HepG2 (cell line): Measurements from ENCODE around the gene GNG7. TPM values are rescaled to one million over a fixed set of nuclear protein-coding genes. Genes with fewer than 3 reads are reported as not detected.

Experiments
- ATF4 ChIP-seq, 2 experiments: fragments of 450-650 bp in 1 of 2; sonication (generic) in 1 of 2; formaldehyde crosslinking; IDR thresholded peaks; 2 replicates each; pipeline versions ENCODE4 v1.5.0 to v1.8.0; 2020 to 2022; ENCODE audit warnings: mild to moderate bottlenecking in 1 of 2, missing genetic modification reagents in 1 of 2
- MATR3 ChIP-seq: sonication (generic); formaldehyde crosslinking; IDR thresholded peaks from 2 replicates; pipeline ENCODE4 v1.4.0; 2020; ENCODE audit warnings: missing genetic modification reagents
- MAX ChIP-seq: IDR thresholded peaks from 2 replicates; pipeline ENCODE4 v1.6.1; 2012; ENCODE audit warnings: inconsistent platforms
- MLX ChIP-seq: IDR thresholded peaks from 2 replicates; pipeline ENCODE4 v1.6.1; 2016
- NCOA1 ChIP-seq: sonication (generic); formaldehyde crosslinking; IDR thresholded peaks from 2 replicates; pipeline ENCODE4 v1.9.0; 2021; ENCODE audit warnings: missing genetic modification reagents
- NFAT5 ChIP-seq: sonication (generic); formaldehyde crosslinking; IDR thresholded peaks from 2 replicates; pipeline ENCODE4 v1.4.0; 2020; ENCODE audit warnings: missing genetic modification reagents
- ONECUT2 ChIP-seq: sonication (generic); formaldehyde crosslinking; IDR thresholded peaks from 2 replicates; pipeline ENCODE4 v1.4.0; 2020; ENCODE audit warnings: missing genetic modification reagents
- PRDM10 ChIP-seq: sonication (generic); formaldehyde crosslinking; IDR thresholded peaks from 2 replicates; pipeline ENCODE4 v1.4.0; 2020; ENCODE audit warnings: low read depth, missing genetic modification reagents
- RFXAP ChIP-seq: sonication (generic); formaldehyde crosslinking; IDR thresholded peaks from 2 replicates; pipeline ENCODE4 v1.4.0; 2020; ENCODE audit warnings: missing genetic modification reagents, borderline replicate concordance
- RXRA ChIP-seq: sonication (generic); formaldehyde crosslinking; IDR thresholded peaks from 2 replicates; pipeline ENCODE4 v1.5.1; 2020; ENCODE audit warnings: missing genetic modification reagents
- TAF1 ChIP-seq: sonication (generic); formaldehyde crosslinking; IDR thresholded peaks from 2 replicates; pipeline ENCODE4 v1.4.0; 2020; ENCODE audit warnings: missing genetic modification reagents
- ZNF251 ChIP-seq: sonication (generic); formaldehyde crosslinking; IDR thresholded peaks from 2 replicates; pipeline ENCODE4 v1.9.0; 2021; ENCODE audit warnings: mild to moderate bottlenecking, missing genetic modification reagents
- ZNF547 ChIP-seq: sonication (generic); formaldehyde crosslinking; IDR thresholded peaks from 2 replicates; pipeline ENCODE4 v1.5.1; 2020; ENCODE audit warnings: mild to moderate bottlenecking, missing genetic modification reagents
- ZNF564 ChIP-seq: sonication (generic); formaldehyde crosslinking; IDR thresholded peaks from 2 replicates; pipeline ENCODE4 v1.8.1; 2023; ENCODE audit warnings: mild to moderate bottlenecking, missing genetic modification reagents
- ZNF607 ChIP-seq: sonication (generic); formaldehyde crosslinking; IDR thresholded peaks from 2 replicates; pipeline ENCODE4 v1.5.1; 2020; ENCODE audit warnings: missing genetic modification reagents, mild to moderate bottlenecking, borderline replicate concordance
- ZNF724P ChIP-seq: sonication (generic); formaldehyde crosslinking; IDR thresholded peaks from 2 replicates; pipeline ENCODE4 v1.8.0; 2022; ENCODE audit warnings: missing genetic modification reagents, borderline replicate concordance
- ZNF746 ChIP-seq: sonication (generic); formaldehyde crosslinking; IDR thresholded peaks from 2 replicates; pipeline ENCODE4 v1.8.0; 2022; ENCODE audit warnings: mild to moderate bottlenecking, missing genetic modification reagents
- ZNF776 ChIP-seq: sonication (generic); formaldehyde crosslinking; IDR thresholded peaks from 2 replicates; pipeline ENCODE4 v1.4.0; 2020; ENCODE audit warnings: mild to moderate bottlenecking, missing genetic modification reagents
- ZNF816 ChIP-seq: sonication (generic); formaldehyde crosslinking; IDR thresholded peaks from 2 replicates; pipeline ENCODE4 v1.8.0; 2022; ENCODE audit warnings: missing genetic modification reagents, mild to moderate bottlenecking, borderline replicate concordance
- polyA plus RNA-seq, 8 experiments: library from polyadenylated mRNA; depleted of rRNA in 3 of 8; stranded (reverse) in 7 of 8; unstranded in 1 of 8; fragments of >200 nt; fragmentation: Illumina TruSeq in 4 of 8; extraction: Trizol in 4 of 8; gene quantifications; 2 replicates each; pipeline versions ENCODE4 v1.2.1 to v1.2.3, GENCODE V29; 2011 to 2016; ENCODE audit warnings: low read depth in 4 of 8, missing spikeins in 1 of 8, mixed read lengths in 1 of 8; ENCODE audit not compliant: insufficient read depth in 1 of 8
- total RNA-seq, 5 experiments: library from RNA; depleted of rRNA; stranded (reverse); fragments of >200 nt; fragmentation: Illumina TruSeq; extraction: Trizol; gene quantifications; 2 replicates each; pipeline ENCODE4 v1.2.3, GENCODE V29; 2016; ENCODE audit warnings: low read depth in 1 of 5

GNG7 gene
- total and polyA plus RNA-seq, 2 of the 13 experiments (the other 11 are each of a cell fraction or from before 2014, with no cell fraction given): 1.4 to 3.3 TPM

- no peak for TF ChIP-seq ZNF776 (CRISPR knock-in tag)
- TF ChIP-seq ATF4 (CRISPR knock-in tag; IDR thresholded peaks at IDR 0.05): no peak
- no peak for TF ChIP-seq MLX
- no peak for TF ChIP-seq MATR3 (CRISPR knock-in tag)
- no peak for TF ChIP-seq ZNF251 (CRISPR knock-in tag)
- TF ChIP-seq ONECUT2: no peak
- TF ChIP-seq PRDM10 (CRISPR knock-in tag): no peak
- 0 out of 2 replicates have a peak, but pooled peaks have one; percentile 12 for TF ChIP-seq ZNF564
- no peak for TF ChIP-seq NFAT5 (CRISPR knock-in tag)
- TF ChIP-seq TAF1 (CRISPR knock-in tag): no peak
- no peak for TF ChIP-seq RFXAP
- peak; percentile 54; the same call in 1 of the 2 replicates for TF ChIP-seq MAX
- TF ChIP-seq ZNF607: no peak
- peak; percentile 17; the same call in 1 of the 2 replicates for TF ChIP-seq RXRA (CRISPR knock-in tag)
- no peak; the same call in 1 of the 2 replicates for TF ChIP-seq ZNF816 (CRISPR knock-in tag)
- TF ChIP-seq NCOA1 (CRISPR knock-in tag): no peak
- no peak; the same call in 1 of the 2 replicates for TF ChIP-seq ZNF547
- TF ChIP-seq ZNF746 (CRISPR knock-in tag): no peak
- no peak for TF ChIP-seq ZNF724P
Measured at GRCh38 chr19:2475018-2475701, 227.3 kb downstream of the GNG7 start (continued).
